ENCODE measurements around the gene TM2D3.
"Not testable (repeated sequence)": the region's sequence is repeated elsewhere in the genome, so short reads cannot be mapped to it uniquely, and the experiment has no call there.

TM2D3 gene

DNA sequence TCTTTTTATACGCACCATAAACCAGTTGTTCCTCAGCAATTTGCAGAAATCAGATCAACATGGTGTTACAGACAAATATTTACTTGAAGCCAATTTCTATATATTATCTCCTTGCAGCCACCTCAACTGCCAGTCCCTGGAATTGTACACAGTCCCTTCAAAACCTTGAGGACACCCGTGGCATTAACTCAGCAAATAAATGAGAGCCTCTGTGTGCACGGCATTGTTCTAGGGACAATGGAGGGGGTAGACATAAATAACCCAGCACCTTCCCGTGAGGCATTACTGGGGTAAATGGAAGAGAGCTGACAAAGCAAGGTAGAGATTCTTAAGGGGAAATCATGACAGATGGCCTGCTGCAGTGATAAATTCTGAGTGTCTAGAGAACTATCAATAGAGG is 12.5 kb downstream of the TM2D3 start:
- Histone ChIP-seq H3K9me3 (replicated peaks in 1 of 11) (no peaks in the 10 kb centered on the region), H3K27ac (no peak overlapping the region), H3K4me3 (no peak overlapping the region), H3K27me3 (no peaks in the 10 kb centered on the region), H3K36me3 (peaks cover 22 to 49% (median 35%) of the 10 kb centered on the region in 11 experiments), H3K4me2 (no peak overlapping the region), H3K4me1 (peaks cover 36 to 64% (median 57%) of the 10 kb centered on the region in 10 experiments), H4K20me1 (peaks cover 0 to 22% (median 5%) of the 10 kb centered on the region in 11 experiments; a peak in 8 of 22 replicates), H3K9ac (no peak overlapping the region)
- no peak for TF ChIP-seq Cebpa-rat (IDR thresholded peaks at IDR 0.05)

DNA sequence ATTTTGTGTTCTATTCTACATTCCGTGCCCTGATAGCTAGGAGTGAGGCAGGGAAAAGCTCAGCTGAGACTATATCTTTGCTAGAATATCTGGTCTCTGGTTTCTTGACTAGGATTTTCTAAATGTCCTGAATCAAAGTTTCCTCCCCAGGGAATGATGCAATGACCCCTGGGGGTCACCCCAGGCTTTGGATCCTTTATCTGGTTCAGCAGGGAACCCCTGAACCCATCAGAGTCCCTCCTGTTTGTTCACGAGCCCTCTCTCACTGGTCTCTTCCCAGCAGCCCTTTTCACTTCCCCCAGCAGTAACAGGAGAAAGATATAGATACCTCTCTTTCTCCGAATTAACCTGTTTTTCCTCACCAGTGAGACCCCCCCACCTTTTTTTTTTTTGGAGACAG is 14.3 kb downstream of the TM2D3 start:
- Histone ChIP-seq H3K4me1 (peaks cover 26 to 50% (median 43%) of the 10 kb centered on the region in 10 experiments), H3K27me3 (no peaks in the 10 kb centered on the region), H3K36me3 (peaks cover 10 to 32% (median 18%) of the 10 kb centered on the region in 11 experiments; a peak in 19 of 22 replicates), H3K4me3 (no peak overlapping the region), H3K27ac (no peak overlapping the region), H4K20me1 (peaks cover 0 to 16% (median 5%) of the 10 kb centered on the region in 11 experiments; a peak in 8 of 22 replicates), H3K9ac (no peak overlapping the region), H3K4me2 (no peak overlapping the region), H3K9me3 (replicated peaks in 1 of 11) (no peaks in the 10 kb centered on the region)
- TF ChIP-seq Cebpa-rat (IDR thresholded peaks at IDR 0.05): no peak

DNA sequence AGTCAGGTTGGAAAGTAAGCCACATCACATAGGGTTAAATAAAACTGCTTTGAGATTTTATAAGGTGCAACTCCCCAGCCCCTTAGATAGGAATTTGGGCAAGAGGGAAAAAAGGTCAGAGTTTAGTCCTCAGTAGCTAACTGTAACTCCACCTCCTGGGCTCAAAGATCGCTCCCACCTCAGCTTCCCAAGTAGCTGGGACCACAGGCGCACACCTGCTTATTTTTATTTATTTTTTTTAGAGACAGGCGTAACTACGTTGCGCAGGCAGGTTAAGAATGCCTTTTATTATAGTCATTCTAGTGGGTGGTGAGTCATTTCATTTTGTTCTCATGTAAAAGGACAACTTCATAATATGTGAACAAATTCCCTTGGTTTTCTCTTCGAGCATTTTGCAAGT is 14.7 kb downstream of the TM2D3 start:
- Histone ChIP-seq H3K4me1 (peaks cover 22 to 46% (median 39%) of the 10 kb centered on the region in 10 experiments), H3K27me3 (no peaks in the 10 kb centered on the region), H3K27ac (no peak overlapping the region), H3K4me2 (no peak overlapping the region), H4K20me1 (peaks cover 0 to 16% (median 5%) of the 10 kb centered on the region in 11 experiments; a peak in 8 of 22 replicates), H3K36me3 (peaks cover 10 to 28% (median 18%) of the 10 kb centered on the region in 11 experiments; a peak in 19 of 22 replicates), H3K9me3 (replicated peaks in 1 of 11) (no peaks in the 10 kb centered on the region), H3K4me3 (no peak overlapping the region), H3K9ac (no peak overlapping the region)
- TF ChIP-seq Cebpa-rat (IDR thresholded peaks at IDR 0.05): no peak

DNA sequence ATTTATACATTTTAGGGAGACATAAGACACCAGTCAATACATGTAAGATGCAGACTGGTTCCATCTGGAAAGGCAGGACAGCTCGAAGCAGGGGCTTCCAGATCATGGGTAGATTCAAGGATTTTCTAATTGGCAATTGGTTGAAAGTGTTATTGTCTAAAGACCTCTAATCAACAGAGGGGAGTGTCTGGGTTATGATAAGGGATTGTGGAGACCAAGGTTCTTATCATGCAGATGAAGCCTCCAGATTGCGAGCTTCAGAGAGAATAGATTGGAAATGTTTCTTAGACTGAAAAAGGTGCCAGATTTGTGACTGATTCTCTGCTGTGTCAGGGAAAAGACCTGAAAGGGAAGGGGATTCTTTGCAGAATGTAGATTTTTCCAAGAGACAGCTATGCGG is 15.1 kb downstream of the TM2D3 start:
- H3K9ac ChIP-seq: no peak overlapping the region
- no peak for TF ChIP-seq Cebpa-rat (IDR thresholded peaks at IDR 0.05)
- peaks cover 10 to 25% (median 18%) of the 10 kb centered on the region in 11 experiments; a peak in 19 of 22 replicates for H3K36me3 ChIP-seq
- H3K27me3 ChIP-seq: no peaks in the 10 kb centered on the region
- no peaks in the 10 kb centered on the region for H3K9me3 ChIP-seq (replicated peaks in 1 of 11)
- H3K4me3 ChIP-seq: no peak overlapping the region
- peaks cover 0 to 16% (median 5%) of the 10 kb centered on the region in 11 experiments; a peak in 8 of 22 replicates for H4K20me1 ChIP-seq
- no peak overlapping the region for H3K27ac ChIP-seq
- H3K4me2 ChIP-seq: no peak overlapping the region
- peaks cover 18 to 41% (median 35%) of the 10 kb centered on the region in 10 experiments for H3K4me1 ChIP-seq

DNA sequence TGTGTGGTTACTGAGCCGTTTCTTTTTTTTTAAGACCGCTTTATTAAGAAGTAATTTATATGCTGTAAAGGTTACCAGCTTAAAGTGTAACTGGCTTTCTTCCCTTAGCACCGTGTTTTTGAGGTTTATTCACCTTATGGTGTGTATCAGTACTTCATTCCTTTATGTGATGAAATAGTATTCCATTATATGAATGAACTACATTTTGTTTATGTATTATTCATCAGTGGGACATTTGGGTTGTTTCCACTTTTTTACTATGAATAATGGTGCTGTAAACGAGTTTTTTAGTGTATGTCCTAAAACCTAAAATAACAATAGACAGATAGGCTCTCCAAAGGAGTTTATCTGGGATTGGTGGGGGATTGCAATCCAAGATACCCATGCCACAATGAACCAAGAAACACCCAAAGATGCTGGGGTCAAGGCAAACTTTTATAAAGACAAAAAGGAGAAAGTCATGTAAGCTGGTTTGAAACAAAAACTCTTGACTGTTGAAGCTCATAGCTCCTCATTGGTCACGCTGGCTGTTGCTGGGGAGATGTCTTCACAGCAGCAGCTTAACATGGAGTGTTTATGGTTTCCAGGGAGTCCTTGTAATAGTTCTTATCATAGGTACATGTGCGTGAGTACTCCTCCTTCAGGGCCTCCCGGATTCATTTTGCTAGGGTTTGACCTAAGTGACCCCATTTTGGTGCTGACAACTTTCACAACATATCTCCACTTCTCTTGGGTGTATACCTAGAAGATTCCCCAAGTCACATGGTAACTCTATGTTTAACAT is 16.0 kb downstream of the TM2D3 start:
- Histone ChIP-seq H3K36me3 (peaks cover 10 to 25% (median 18%) of the 10 kb centered on the region in 11 experiments; a peak in 19 of 22 replicates), H4K20me1 (peaks cover 0 to 16% (median 5%) of the 10 kb centered on the region in 11 experiments; a peak in 8 of 22 replicates), H3K9ac (no peak overlapping the region), H3K27me3 (no peaks in the 10 kb centered on the region), H3K9me3 (replicated peaks in 1 of 11) (no peaks in the 10 kb centered on the region), H3K4me2 (peak overlapping the region in 9 of 11 experiments; percentile 7 to 73 (median 55); a peak in 15 of 22 replicates), H3K27ac (no peak overlapping the region), H3K4me1 (peaks cover 9 to 32% (median 26%) of the 10 kb centered on the region in 10 experiments), H3K4me3 (no peak overlapping the region)
- TF ChIP-seq Cebpa-rat (IDR thresholded peaks at IDR 0.05): no peak

DNA sequence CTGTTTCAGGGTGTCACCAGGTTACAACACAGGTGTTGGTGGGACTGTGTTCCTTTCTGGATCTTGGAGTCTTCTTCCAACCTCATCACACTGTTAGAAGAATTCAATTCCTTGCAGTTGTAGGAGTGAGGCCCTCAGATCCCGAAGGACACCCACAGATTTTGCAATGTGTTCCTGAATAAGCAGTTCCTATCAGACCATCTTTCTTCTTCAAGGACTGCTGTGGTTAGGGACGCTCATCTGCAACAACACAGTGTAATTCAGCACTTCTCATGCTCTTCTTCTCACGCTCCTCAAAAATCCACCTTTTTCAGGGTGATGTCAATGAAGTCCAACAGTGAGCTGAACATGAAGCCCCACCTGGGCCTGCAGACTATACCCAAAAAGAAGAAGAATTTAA is 18.8 kb downstream of the TM2D3 start:
- Histone ChIP-seq H3K27me3 (no peaks in the 10 kb centered on the region), H3K9me3 (replicated peaks in 1 of 11) (no peaks in the 10 kb centered on the region), H3K27ac (no peak overlapping the region), H3K4me3 (no peak overlapping the region), H3K36me3 (peaks cover 0 to 2% (median 0%) of the 10 kb centered on the region in 11 experiments; a peak in 2 of 22 replicates), H3K4me2 (no peak overlapping the region), H4K20me1 (no peaks in the 10 kb centered on the region), H3K9ac (no peak overlapping the region), H3K4me1 (peaks cover 0 to 18% (median 14%) of the 10 kb centered on the region in 10 experiments; a peak in 14 of 20 replicates)
- TF ChIP-seq Cebpa-rat (IDR thresholded peaks at IDR 0.05): no peak

DNA sequence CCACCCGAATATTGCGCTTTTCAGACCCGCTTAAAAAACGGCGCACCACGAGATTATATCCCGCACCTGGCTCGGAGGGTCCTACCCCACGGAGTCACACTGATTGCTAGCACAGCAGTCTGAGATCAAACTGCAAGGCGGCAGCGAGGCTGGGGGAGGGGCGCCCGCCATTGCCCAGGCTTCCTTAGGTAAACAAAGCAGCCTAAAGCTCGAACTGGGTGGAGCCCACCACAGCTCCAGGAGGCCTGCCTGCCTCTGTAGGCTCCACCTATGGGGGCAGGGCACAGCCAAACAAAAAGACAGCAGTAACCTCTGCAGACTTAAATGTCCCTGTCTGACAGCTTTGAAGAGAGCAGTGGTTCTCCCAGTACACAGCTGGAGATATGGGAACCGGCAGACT is 25.5 kb downstream of the TM2D3 start:
- H3K9ac ChIP-seq, H3K4me3 ChIP-seq, H3K27me3 ChIP-seq, H3K4me2 ChIP-seq, H3K27ac ChIP-seq, H4K20me1 ChIP-seq: not testable (repeated sequence)
- Histone ChIP-seq H3K9me3 (replicated peaks in 1 of 11) (peaks cover 40 to 52% (median 43%) of the 10 kb centered on the region in 11 experiments), H3K4me1 (peaks cover 17 to 33% (median 24%) of the 10 kb centered on the region in 10 experiments; a peak in 19 of 20 replicates), H3K36me3 (peaks cover 5 to 35% (median 23%) of the 10 kb centered on the region in 11 experiments; a peak in 18 of 22 replicates)

DNA sequence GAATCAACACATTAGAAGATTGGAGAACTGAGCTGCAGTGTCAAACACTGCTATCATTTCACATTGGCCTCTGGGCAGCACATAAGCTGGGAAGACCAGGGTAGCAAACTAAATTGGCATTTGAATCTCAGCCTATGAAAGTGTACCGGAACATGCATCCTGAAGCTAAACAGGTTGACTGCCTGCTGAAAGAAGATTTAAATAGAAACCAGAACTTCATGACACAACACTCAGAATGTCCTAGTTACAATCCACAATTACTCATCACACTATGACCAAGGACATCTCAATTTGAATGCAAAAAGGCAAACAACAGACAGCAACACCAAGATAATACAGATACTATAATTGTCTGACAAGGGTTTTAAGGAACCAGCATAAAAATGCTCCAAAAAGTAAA is 26.2 kb downstream of the TM2D3 start:
- no peak overlapping the region for H3K9ac ChIP-seq
- H4K20me1 ChIP-seq: no peaks in the 10 kb centered on the region
- H3K4me3 ChIP-seq: peak overlapping the region in 3 of 10 experiments; percentile 6 to 15 (median 14); a peak in 2 of 20 replicates
- H3K4me1 ChIP-seq: peaks cover 17 to 37% (median 31%) of the 10 kb centered on the region in 10 experiments; a peak in 19 of 20 replicates
- peaks cover 5 to 37% (median 23%) of the 10 kb centered on the region in 11 experiments; a peak in 18 of 22 replicates for H3K36me3 ChIP-seq
- H3K27ac ChIP-seq: peak overlapping the region in 5 of 11 experiments; percentile 49 to 70 (median 62); a peak in 8 of 22 replicates
- no peaks in the 10 kb centered on the region for H3K27me3 ChIP-seq
- peak overlapping the region in 9 of 11 experiments; percentile 29 to 54 (median 44); a peak in 16 of 22 replicates for H3K4me2 ChIP-seq
- no peak for TF ChIP-seq Cebpa-rat (IDR thresholded peaks at IDR 0.05)
- H3K9me3 ChIP-seq (replicated peaks in 1 of 11): peaks cover 40 to 55% (median 43%) of the 10 kb centered on the region in 11 experiments

DNA sequence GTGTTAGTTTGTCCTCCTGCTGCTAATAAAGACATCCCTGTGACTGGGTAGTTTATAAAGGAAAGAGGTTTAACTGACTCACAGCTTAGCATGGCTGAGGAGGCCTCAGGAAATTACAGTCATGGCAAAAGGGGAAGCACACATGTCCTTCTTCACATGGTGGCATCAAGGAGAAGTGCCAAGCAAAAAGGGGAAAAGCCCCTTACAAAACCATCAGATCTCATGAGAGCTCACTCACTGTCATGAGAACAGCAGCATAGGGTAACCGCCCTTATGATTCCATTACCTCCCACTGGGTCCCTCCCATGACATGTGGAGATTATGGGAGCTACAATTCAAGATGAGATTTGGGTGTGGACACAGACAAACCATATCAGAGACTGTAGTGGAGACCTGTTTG is 27.0 kb downstream of the TM2D3 start:
- Histone ChIP-seq H3K9ac (no peak overlapping the region; a peak in 2 of 22 replicates), H3K27me3 (no peaks in the 10 kb centered on the region), H3K9me3 (replicated peaks in 1 of 11) (peaks cover 40 to 55% (median 43%) of the 10 kb centered on the region in 11 experiments), H3K36me3 (peaks cover 5 to 37% (median 23%) of the 10 kb centered on the region in 11 experiments; a peak in 18 of 22 replicates), H4K20me1 (no peaks in the 10 kb centered on the region), H3K4me3 (peak overlapping the region in 2 of 10 experiments; percentile 14 to 25; a peak in 3 of 20 replicates), H3K4me1 (peaks cover 25 to 45% (median 39%) of the 10 kb centered on the region in 10 experiments), H3K4me2 (peak overlapping the region in 10 of 11 experiments; percentile 34 to 54 (median 48); a peak in 21 of 22 replicates), H3K27ac (peak overlapping the region in 8 of 11 experiments; percentile 49 to 70 (median 60); a peak in 16 of 22 replicates)
- TF ChIP-seq Cebpa-rat (IDR thresholded peaks at IDR 0.05): no peak

All from BLaER1 treated with 17β-estradiol and CSF1 and Interleukin-3, amounts not matched to agents 10 nM and 100 nM (cell line).